Activated CD8-positive, alpha-beta memory T cell treated with anti-CD3 and anti-CD28 coated beads, Interleukin-2, amount 50 U/mL, for 1 hour (primary cell): ENCODE measurements around the gene TRIOBP.

Source experiments
- DNase-seq: peaks from one replicate; pipeline ENCODE4 v3.0.0-alpha.2; 2020; ENCODE audit errors: extremely low read depth

TRIOBP gene

GRCh38 chr22:37664249-37665101 is 32.4 kb upstream of the TRIOBP start:
- DNase-seq = no peak

DNA sequence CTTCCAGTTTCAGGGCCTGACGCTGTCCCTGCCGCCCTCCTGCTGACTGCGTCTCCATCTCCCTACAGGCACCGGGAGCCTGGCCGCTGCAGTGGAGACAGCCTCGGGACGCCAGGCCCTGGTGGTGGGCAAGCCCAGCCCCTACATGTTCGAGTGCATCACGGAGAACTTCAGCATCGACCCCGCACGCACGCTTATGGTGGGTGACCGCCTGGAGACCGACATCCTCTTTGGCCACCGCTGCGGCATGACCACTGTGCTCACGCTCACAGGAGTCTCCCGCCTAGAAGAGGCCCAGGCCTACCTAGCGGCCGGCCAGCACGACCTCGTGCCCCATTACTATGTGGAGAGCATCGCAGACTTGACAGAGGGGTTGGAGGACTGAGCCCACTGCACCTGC is 31.4 kb upstream of the TRIOBP start:
- DNase-seq = no peak

GRCh38 chr22:37669586-37669985 is 27.3 kb upstream of the TRIOBP start:
- DNase-seq = no peak

GRCh38 chr22:37672206-37672919 is 24.5 kb upstream of the TRIOBP start:
- no peak for DNase-seq

DNA sequence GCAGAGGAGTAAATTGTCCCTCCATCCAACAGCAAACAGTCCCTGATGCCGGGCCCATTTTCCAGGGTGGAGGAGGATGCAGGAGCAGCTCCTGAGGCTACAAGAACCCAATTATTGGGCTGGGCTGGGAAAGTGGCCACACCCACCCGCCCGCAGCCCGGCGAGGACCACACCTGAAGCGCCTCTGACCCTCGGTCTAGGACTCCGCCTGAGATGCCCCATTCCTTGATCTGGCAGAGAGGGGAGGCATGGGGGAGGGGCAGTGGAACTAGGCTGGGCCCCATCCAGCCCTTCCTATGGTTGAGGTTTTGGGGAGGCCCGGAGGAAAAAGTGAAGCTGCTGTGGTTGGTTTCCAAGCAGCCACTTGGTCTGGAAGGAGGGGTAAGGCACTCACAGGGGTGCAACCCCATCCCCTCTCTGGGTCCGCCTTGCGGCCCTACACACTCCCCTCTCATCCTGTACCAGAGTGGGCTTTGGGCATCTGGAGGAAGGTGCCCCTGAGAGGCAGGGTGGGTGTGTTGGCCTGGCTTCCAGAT is 23.9 kb upstream of the TRIOBP start:
- DNase-seq = no peak

DNA sequence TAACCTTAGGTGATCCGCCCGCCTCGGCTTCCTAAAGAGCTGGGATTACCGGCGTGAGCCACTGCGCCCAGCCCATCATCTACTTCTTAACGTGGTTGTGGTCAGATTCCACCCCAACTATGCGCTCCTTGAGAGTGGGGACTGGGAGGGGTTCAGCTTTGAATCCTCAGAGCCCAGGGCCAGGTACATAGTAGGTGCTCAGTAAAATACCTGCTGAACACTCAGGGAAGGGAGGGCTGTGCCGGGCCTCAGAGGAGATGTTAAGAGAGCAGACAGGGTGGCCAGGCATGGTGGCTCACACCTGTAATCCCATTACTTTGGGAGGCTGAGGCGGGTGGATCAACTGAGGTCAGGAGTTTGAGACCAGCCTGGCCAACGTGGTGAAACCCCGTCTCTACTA is 22.6 kb upstream of the TRIOBP start:
- DNase-seq = no peak

- no peak for DNase-seq
Observed at GRCh38 chr22:37674951-37675929, 21.6 kb upstream of the TRIOBP start, which contains the start of gene LGALS1. Gene LGALS1 (plus strand): TSS chr22:37675636. CDS start chr22:37675703, 67 bp downstream.

GRCh38 chr22:37675930-37676735 is 20.7 kb upstream of the TRIOBP start:
- DNase-seq = no peak

DNA sequence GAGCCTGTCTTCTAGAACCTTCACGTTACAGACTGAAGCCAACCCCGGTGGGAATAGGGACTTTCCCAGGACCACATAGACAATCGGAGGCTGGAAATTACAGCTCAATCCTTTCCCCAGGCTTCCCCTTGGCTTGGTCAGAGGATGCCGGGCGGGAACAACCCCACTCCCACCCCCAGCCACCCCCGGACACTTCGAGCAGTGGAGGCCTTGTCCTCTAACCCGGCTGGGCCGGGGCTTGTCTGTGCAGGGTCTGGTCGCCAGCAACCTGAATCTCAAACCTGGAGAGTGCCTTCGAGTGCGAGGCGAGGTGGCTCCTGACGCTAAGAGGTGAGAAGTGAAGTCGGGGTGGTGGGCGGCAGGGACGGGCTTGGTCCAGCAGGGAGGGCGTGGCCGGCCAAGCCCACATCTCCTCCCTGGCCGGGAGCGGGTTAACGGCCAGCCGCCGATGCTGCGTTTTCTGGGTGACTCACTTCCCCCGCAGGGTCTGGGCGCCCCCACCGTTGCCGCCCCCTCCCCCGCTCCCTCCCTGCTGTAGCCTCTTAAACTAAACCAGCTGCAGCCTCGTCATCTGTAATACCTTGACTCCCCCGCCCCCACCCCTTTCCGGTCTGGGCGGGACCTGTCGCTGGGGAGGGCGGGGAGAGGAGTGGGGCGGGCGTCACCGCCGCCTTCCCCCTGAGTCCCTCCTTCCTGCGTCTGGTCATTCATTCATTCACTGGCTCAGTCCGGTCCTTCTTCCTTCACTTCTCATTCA is 19.9 kb upstream of the TRIOBP start:
- peak; percentile 89 for DNase-seq

DNA sequence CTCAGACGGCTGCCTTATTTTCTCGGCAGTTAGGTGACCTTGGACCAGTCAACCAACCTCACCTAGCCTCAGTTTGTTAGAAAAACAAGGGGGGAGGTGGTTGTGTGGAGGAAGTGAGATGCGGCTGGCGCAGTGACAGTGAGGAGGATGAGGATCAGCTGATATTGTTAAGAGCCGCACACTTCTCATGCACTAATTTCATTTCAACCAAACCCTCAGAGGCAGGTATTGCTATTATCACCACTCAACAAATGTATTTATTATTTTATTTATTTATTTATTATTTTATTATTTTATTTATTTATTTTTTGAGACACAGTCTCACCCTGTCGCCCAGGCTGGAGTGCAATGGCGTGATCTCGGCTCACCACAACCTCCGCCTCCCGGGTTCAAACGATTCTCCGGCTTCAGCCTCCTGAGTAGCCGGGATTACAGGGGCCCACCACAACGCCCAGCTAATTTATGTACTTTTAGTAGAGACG is 19.3 kb upstream of the TRIOBP start:
- peak; percentile 27 for DNase-seq

- DNase-seq = no peak
Observed at GRCh38 chr22:37678372-37678771, 18.5 kb upstream of the TRIOBP start.

DNA sequence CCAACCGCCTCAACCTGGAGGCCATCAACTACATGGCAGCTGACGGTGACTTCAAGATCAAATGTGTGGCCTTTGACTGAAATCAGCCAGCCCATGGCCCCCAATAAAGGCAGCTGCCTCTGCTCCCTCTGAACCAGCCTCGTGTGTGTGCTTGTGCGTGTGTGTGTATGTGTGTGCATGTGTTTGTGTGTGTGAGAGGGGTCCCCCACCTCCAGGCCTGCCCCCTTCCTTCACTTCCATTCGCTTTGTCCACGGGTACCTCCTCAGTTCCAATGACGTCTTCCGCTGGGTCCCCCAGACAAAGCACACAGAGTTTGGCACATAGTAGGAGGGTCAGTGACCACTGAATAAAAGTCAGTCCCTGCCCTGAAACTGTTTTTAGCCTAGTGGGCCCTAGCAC is 17.2 kb upstream of the TRIOBP start:
- no peak for DNase-seq

DNA sequence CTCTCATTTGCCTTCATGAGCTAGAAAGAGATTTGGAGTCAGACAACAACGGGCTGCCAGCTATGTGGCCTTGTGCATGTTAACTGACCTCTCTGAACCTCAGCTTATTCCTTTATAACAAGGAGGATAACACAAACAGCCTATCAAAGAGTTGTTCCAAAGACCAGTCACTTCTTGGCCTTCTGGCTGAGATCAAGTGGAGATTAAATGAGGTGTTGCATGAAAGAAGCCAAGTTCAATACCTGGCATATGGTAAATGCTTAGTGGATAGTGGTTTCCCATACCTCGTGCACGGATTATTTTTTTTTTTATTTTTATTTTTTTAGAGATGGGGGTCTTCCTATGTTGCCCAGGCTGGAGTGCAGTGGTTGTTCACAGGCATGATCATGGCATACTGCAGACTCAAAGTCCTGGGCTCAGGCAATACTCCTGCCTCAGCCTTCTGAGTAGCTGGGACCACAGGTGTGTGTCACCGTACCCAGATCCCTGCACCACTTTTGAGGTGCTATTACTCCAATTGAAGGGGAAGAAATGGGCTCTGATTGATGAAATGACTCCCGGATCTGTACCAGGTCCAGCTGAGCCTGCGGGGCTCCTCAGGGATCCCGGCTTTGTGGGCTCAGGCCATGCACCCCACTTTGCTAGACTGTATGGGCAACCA is 16.5 kb upstream of the TRIOBP start:
- no peak for DNase-seq

DNA sequence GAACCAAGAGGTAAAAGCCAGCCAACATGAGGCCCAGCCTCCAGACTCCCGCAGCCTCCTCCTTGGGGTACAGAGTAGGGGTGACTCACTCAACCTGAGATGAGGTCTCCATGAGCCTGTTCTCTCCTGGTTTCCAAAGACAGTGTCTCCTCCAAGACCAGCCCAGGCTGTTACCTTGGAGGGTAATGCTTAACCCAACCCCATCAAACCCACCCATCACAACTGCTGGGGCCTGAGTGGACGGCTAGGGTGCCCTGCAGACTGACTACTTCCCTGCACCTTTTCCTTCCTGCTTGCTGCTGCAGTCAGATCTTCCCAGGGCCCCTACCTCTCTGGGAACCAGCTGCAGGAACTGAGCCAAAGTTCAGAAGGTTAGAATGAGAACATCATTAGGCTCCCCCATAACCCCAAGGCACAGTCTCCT is 15.8 kb upstream of the TRIOBP start:
- DNase-seq = no peak

DNA sequence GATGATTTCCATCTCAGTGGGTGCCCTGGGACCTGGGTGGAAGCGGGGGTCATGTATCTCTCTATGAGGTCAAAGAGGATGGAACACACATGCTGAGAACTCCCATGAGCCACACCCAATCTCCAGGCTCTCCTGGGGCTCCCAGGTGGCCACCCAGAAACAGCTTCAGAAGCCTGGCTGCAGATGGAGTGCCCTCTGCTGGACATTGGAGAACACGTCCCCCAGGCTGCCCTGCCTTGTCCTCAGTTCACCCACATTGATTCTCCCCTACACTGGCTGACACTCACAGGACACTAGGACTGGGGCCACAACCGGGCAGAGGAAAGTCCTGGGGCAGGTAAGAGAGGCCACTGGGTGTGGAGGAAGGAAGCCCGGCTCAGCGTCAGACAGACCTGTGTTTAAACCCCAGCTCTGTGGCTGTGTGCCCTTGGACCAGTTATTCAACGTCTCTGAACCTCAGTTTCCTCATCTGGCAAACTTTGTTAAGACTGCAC is 15.2 kb upstream of the TRIOBP start:
- peak; percentile 35 for DNase-seq

DNA sequence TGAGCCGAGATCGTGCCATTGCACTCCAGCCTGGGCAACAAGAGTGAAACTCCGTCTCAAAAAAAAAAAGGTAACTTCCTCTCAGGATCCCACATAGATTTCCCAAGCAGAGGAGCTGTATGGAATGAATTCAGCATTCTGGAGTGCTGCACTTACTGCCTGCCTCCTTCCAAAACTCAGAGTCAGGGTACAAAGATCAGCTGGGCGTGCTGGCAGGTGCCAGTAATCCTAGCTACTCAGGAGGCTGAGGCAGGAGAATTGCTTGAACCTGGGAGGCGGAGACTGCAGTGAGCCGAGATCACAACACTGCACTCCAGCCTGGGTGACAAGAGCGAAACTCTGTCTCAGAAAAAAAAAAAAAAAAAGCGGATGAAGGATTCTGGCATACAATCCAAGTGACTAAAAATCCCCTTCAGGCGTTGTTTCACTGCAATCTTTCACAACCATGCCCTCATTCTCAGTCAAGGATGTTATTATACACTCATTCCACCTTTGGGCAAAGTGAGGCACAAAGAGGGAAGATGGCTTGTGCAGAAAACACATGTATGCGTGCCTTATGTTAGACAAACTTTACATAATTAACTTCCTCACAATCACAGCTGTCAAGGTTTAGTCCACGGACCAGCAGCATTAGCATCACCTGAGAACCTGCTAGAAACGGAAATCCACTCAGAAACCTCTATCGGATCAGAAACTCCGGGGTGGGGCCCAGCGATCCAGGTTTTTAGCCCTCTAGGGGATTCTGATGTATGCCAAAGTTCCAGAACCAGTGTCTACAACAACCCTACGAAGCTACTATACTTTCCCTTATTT is 11.8 kb upstream of the TRIOBP start:
- DNase-seq = no peak

DNA sequence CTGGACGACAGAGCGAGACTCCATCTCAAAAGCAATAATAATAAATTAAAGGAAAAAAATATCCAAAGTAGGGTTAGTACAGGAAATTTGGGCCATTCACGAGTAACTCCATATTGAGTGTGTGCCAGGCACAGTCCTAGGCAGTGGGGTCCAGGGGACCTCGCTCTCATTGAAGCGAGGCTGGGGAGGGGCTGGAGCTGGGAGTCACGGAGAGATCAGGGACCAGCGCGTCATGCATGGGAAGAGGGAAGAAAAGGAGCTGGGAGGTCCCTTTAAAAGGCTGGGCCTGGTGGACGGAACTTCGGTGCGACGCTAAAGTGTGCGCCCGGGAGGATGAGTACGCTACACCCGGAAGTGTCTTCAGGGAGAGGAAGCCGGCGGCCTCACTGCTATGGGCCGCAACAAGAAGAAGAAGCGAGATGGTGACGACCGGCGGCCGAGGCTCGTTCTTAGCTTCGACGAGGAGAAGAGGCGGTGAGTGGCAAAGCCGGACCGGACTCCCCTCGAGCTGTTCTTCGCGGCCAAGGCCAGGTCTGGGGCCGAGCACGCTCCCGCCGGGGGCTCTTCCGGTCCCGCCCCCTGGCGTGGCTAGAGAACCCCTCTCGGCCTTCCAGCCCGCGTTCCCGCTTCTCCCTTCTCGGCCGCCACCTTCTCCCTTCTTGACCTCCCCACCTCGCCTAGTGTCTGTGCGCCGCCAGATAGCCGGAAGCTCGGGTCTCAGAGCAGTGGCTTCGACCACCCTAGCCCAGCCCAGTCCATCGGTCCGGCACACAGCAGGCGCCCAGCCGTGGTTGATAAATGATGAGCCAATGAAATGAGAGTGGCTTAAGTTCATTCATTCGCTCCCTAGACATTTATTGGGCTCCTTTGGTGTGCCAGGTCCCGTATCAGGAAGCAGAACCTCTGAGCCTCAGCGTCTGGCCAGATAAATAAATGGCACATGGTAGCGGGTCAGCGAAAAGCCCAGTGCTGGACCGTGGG is 10.6 kb upstream of the TRIOBP start, which contains the start of gene NOL12:
Gene NOL12, plus strand, starts transcription at position 342 of the 981 bp plus-strand sequence. Its CDS starts 50 bp downstream, at position 392.
- DNase-seq = peak; percentile 39
